Esophagus (tissue), 2 donors: ENCODE results near the gene FJX1. TPM values are rescaled to one million over a fixed set of nuclear protein-coding genes. Genes with fewer than 3 reads are reported as not detected.

Experiments
- H3K27ac ChIP-seq, 2 donors: one replicate each; pipeline ENCODE4 v1.5.1; 2013; ENCODE audit warnings: low read depth in 2 of 2, mild to moderate bottlenecking in 2 of 2, inconsistent platforms in 1 of 2, low read length in 1 of 2, moderate library complexity in 1 of 2
- H3K27me3 ChIP-seq, 2 donors: one replicate each; pipeline ENCODE4 v1.6.1; 2013; ENCODE audit warnings: low read length in 2 of 2, control low read depth in 1 of 2, mild to moderate bottlenecking in 1 of 2; ENCODE audit not compliant: insufficient read depth in 2 of 2, control insufficient read depth in 1 of 2
- H3K36me3 ChIP-seq, 2 donors: one replicate each; pipeline ENCODE4 v1.6.1; 2013; ENCODE audit warnings: low read length in 1 of 2; ENCODE audit not compliant: control insufficient read depth in 2 of 2, insufficient read depth in 2 of 2
- H3K4me1 ChIP-seq, 2 donors: one replicate each; pipeline ENCODE4 v1.6.1; 2013; ENCODE audit warnings: low read length in 1 of 2; ENCODE audit not compliant: control insufficient read depth in 2 of 2, insufficient read depth in 2 of 2
- H3K4me3 ChIP-seq, 2 donors: one replicate each; pipeline ENCODE4 v1.5.1; 2013; ENCODE audit warnings: low read length in 2 of 2, mild to moderate bottlenecking in 2 of 2, low read depth in 1 of 2, moderate library complexity in 1 of 2
- H3K9me3 ChIP-seq, 2 donors: one replicate each; pipeline ENCODE4 v1.6.1; 2013; ENCODE audit warnings: mild to moderate bottlenecking in 2 of 2, low read depth in 1 of 2, low read length in 1 of 2, moderate library complexity in 1 of 2; ENCODE audit not compliant: control insufficient read depth in 2 of 2, insufficient read depth in 1 of 2
- WGBS, 2 donors: extraction: QIAGEN DNeasy Blood & Tissue Kit; methylation state at CpG; one replicate each; pipeline ENCODE4 v1.1.7; 2013; 5-methylcytosine and 5-hydroxymethylcytosine counted together
- polyA plus RNA-seq, 2 donors: library from polyadenylated mRNA; stranded (reverse); fragments of 200-250 nt; gene quantifications; one replicate each; pipeline ENCODE4 v1.2.3, GENCODE V29; 2013
- donor health status: healthy with polysubstance abuse.
- donor health status: Bipolar disorder and iron deficiency.

FJX1 gene
- polyA plus RNA-seq, 2 donors = 3.1 to 5.0 TPM

GRCh38 chr11:35586222-35586621, 32.0 kb upstream of the FJX1 start:
- Histone ChIP-seq H3K27me3 (no peaks in the 10 kb centered on the region), H3K4me1 (peaks cover 0 to 2% of the 10 kb centered on the region in 2 donors), H3K9me3 (no peaks in the 10 kb centered on the region), H3K4me3 (no peak overlapping the region), H3K36me3 (no peaks in the 10 kb centered on the region), H3K27ac (no peak overlapping the region)
- 70 to 84% methylated on average over 3 of the region's 3 CpGs for WGBS, 2 donors

GRCh38 chr11:35587972-35588371, 30.3 kb upstream of the FJX1 start:
- WGBS, 2 donors = 83 to 96% methylated on average over 3 of the region's 3 CpGs
- Histone ChIP-seq H3K4me3 (no peak overlapping the region), H3K4me1 (peaks cover 0 to 2% of the 10 kb centered on the region in 2 donors), H3K27me3 (no peaks in the 10 kb centered on the region), H3K36me3 (no peaks in the 10 kb centered on the region), H3K9me3 (no peaks in the 10 kb centered on the region), H3K27ac (no peak overlapping the region)

- 70 to 84% methylated on average over 4 of the region's 4 CpGs for WGBS, 2 donors
- Histone ChIP-seq H3K9me3 (no peaks in the 10 kb centered on the region), H3K27me3 (no peaks in the 10 kb centered on the region), H3K36me3 (no peaks in the 10 kb centered on the region), H3K4me1 (peaks cover 0 to 2% of the 10 kb centered on the region in 2 donors), H3K27ac (no peak overlapping the region), H3K4me3 (no peak overlapping the region)
These were observed 29.6 kb upstream of the FJX1 start for GRCh38 chr11:35588627-35589026.

- no peak overlapping the region for H3K4me3 ChIP-seq
- H3K27ac ChIP-seq = no peak overlapping the region
- no peaks in the 10 kb centered on the region for H3K27me3 ChIP-seq
- no peaks in the 10 kb centered on the region for H3K9me3 ChIP-seq
- WGBS, 2 donors = 84 to 92% methylated on average over 4 of the region's 4 CpGs
- no peaks in the 10 kb centered on the region for H3K36me3 ChIP-seq
- peaks cover 0 to 2% of the 10 kb centered on the region in 2 donors for H3K4me1 ChIP-seq
These were observed 29.0 kb upstream of the FJX1 start for GRCh38 chr11:35589281-35589680.

GRCh38 chr11:35590412-35590811, 27.8 kb upstream of the FJX1 start:
- Histone ChIP-seq H3K4me1 (peaks cover 0 to 2% of the 10 kb centered on the region in 2 donors), H3K4me3 (no peak overlapping the region), H3K27ac (no peak overlapping the region), H3K36me3 (no peaks in the 10 kb centered on the region), H3K9me3 (no peaks in the 10 kb centered on the region), H3K27me3 (no peaks in the 10 kb centered on the region)

GRCh38 chr11:35593143-35593542, 25.1 kb upstream of the FJX1 start:
- Histone ChIP-seq H3K9me3 (no peaks in the 10 kb centered on the region), H3K27ac (no peak overlapping the region), H3K36me3 (no peaks in the 10 kb centered on the region), H3K27me3 (no peaks in the 10 kb centered on the region), H3K4me3 (no peak overlapping the region), H3K4me1 (no peaks in the 10 kb centered on the region)

- H3K4me3 ChIP-seq = no peak overlapping the region
- no peak overlapping the region for H3K27ac ChIP-seq
- WGBS, 2 donors = 45 to 55% methylated on average over 2 of the region's 2 CpGs
- H3K4me1 ChIP-seq = peaks cover 0 to 2% of the 10 kb centered on the region in 2 donors
- no peaks in the 10 kb centered on the region for H3K9me3 ChIP-seq
- H3K36me3 ChIP-seq = no peaks in the 10 kb centered on the region
- H3K27me3 ChIP-seq = no peaks in the 10 kb centered on the region
These were observed 23.6 kb upstream of the FJX1 start for GRCh38 chr11:35594680-35595079.

- WGBS, 2 donors = 47 to 63% methylated on average over 3 of the region's 3 CpGs
- H3K27ac ChIP-seq = no peak overlapping the region
- H3K27me3 ChIP-seq = no peaks in the 10 kb centered on the region
- no peak overlapping the region for H3K4me3 ChIP-seq
- no peaks in the 10 kb centered on the region for H3K36me3 ChIP-seq
- peaks cover 0 to 2% of the 10 kb centered on the region in 2 donors for H3K4me1 ChIP-seq
- H3K9me3 ChIP-seq = no peaks in the 10 kb centered on the region
These were observed 19.8 kb upstream of the FJX1 start for GRCh38 chr11:35598254-35599125.

GRCh38 chr11:35600331-35600838, 17.9 kb upstream of the FJX1 start:
- no peak overlapping the region for H3K27ac ChIP-seq
- no peaks in the 10 kb centered on the region for H3K27me3 ChIP-seq
- no peaks in the 10 kb centered on the region for H3K9me3 ChIP-seq
- WGBS, 2 donors = 46 to 60% methylated on average over 4 of the region's 4 CpGs
- no peak overlapping the region for H3K4me3 ChIP-seq
- H3K36me3 ChIP-seq = no peaks in the 10 kb centered on the region
- peaks cover 0 to 2% of the 10 kb centered on the region in 2 donors for H3K4me1 ChIP-seq
